ENCODE data around the gene STARD9. TPM values are rescaled to one million over a fixed set of nuclear protein-coding genes. Genes with fewer than 3 reads are reported as not detected.

The STARD9 gene
- total and polyA plus RNA-seq, 10 of the 15 experiments (the other 5 are each of a cell fraction or from before 2014, with no cell fraction given) = 0.58 to 11.5 (median 6.1) TPM

DNA sequence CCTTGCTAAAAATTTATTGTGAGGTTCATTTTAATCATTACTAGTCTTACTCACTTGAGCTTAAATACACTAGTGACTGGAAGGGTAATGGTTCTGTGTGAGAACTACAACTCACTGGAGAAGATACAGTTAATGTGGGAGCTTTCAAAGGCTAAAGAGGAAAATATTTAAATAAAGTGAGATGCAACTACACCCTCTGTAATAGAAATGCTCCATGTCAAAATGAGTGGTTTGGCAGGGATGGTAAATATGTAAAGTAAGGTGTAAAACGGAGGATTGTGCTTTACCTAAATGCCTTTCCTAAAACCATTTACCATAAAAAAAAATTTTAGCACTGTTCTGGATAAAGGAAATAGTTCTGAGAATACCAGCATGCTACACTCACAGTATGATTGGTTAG lies 42.2 kb upstream of the STARD9 start (continued):
- TF ChIP-seq SMAD5 (IDR thresholded peaks at IDR 0.05; ENCODE audit: low read depth) = no peak

GRCh38 chr15:42544853-42545629 lies 30.4 kb upstream of the STARD9 start:
- FAIRE-seq (no peak), ATAC-seq (no peak), DNase-seq (ENCODE audit: low read depth, low spot score) (no peak)
- Histone ChIP-seq H3K4me3 (no peak overlapping the region), H3K4me1 (ENCODE audit: control insufficient read depth, insufficient read depth, low read length) (no peaks in the 10 kb centered on the region; the same call in 1 of the 2 replicates), H3K27ac (ENCODE audit: control insufficient read depth, insufficient read depth) (no peak overlapping the region), H3K36me3 (ENCODE audit: control insufficient read depth in 2 of 2, insufficient read depth in 2 of 2, low read length in 1 of 2) (peaks cover 1 to 15% of the 10 kb centered on the region in 2 experiments; a peak in 3 of 4 replicates), H2AFZ (ENCODE audit: control insufficient read depth, low read depth, low read length) (no peak overlapping the region), H3K27me3 (replicated peaks in 1 of 2; ENCODE audit: control insufficient read depth in 2 of 2, insufficient read depth in 2 of 2, low read length in 1 of 2) (no peaks in the 10 kb centered on the region), H3K9ac (ENCODE audit: control insufficient read depth, insufficient read depth, low read length) (no peak overlapping the region), H3K9me3 (replicated peaks; ENCODE audit: control insufficient read depth, insufficient read depth, low read length) (no peaks in the 10 kb centered on the region), H3K4me2 (ENCODE audit: control insufficient read depth, insufficient read depth) (peak overlapping the region; percentile 33; the same call in 1 of the 2 replicates), H4K20me1 (ENCODE audit: control insufficient read depth, insufficient read depth) (no peaks in the 10 kb centered on the region), H3K79me2 (ENCODE audit: control insufficient read depth, insufficient read depth, low read length) (peaks cover 35% of the 10 kb centered on the region)
- intact Hi-C loops (cut with micrococcal nuclease; ENCODE audit: unreplicated experiment) = no loop called here
- in situ Hi-C loops (cut with MboI) = no loop called here
- ChIA-PET SMC1A (ENCODE audit: uncharacterized antibody, unreplicated experiment) (interaction anchor here (0.6 to 5.4 kb wide), 16 partner anchors 9 to 178 kb away, joined by 3 to 45 read pairs (median 3); partner anchors contain the start of gene ZNF106), RAD21 (ENCODE audit: unreplicated experiment) (interaction anchor here (0.9 kb wide), 1 partner anchor 104 kb away, joined by 3 read pairs; no protein-coding TSS in a partner anchor), POLR2A (interaction anchor here (0.7 to 3.2 kb wide), 5 partner anchors 8 to 64 kb away, joined by 3 to 13 read pairs (median 5); partner anchors contain the start of gene ZNF106), CTCF (interaction anchor here (0.8 to 3.0 kb wide), 4 partner anchors 37 to 105 kb away, joined by 3 to 7 read pairs (median 4); no protein-coding TSS in a partner anchor)
- 96% methylated on average over 4 of the region's 4 CpGs for WGBS (ENCODE audit: insufficient coverage, insufficient replicate concordance, low lambda C conversion rate, missing lambda C conversion rate)
- BruUV-seq (replicated peaks) = no TSS peak
- TF ChIP-seq PAX8 (IDR thresholded peaks at IDR 0.05) (no peak), YY1 (IDR thresholded peaks at IDR 0.05; ENCODE audit: low read depth, low read length) (no peak), POU2F2 (IDR thresholded peaks at IDR 0.05; ENCODE audit: borderline replicate concordance, low read depth, low read length) (no peak), MEF2B (IDR thresholded peaks at IDR 0.05; ENCODE audit: partially characterized antibody, poor library complexity, severe bottlenecking) (no peak), CREM (IDR thresholded peaks at IDR 0.05; ENCODE audit: low read depth) (no peak), NFXL1 (IDR thresholded peaks at IDR 0.05; ENCODE audit: borderline replicate concordance) (no peak), CBFB (IDR thresholded peaks at IDR 0.05; ENCODE audit: low read depth) (no peak), NFIC (IDR thresholded peaks at IDR 0.05; ENCODE audit: low read depth, low read length) (no peak), ZNF592 (IDR thresholded peaks at IDR 0.05) (no peak), ZNF622 (IDR thresholded peaks at IDR 0.05) (no peak)
- TF ChIP-seq, protein P1, sequence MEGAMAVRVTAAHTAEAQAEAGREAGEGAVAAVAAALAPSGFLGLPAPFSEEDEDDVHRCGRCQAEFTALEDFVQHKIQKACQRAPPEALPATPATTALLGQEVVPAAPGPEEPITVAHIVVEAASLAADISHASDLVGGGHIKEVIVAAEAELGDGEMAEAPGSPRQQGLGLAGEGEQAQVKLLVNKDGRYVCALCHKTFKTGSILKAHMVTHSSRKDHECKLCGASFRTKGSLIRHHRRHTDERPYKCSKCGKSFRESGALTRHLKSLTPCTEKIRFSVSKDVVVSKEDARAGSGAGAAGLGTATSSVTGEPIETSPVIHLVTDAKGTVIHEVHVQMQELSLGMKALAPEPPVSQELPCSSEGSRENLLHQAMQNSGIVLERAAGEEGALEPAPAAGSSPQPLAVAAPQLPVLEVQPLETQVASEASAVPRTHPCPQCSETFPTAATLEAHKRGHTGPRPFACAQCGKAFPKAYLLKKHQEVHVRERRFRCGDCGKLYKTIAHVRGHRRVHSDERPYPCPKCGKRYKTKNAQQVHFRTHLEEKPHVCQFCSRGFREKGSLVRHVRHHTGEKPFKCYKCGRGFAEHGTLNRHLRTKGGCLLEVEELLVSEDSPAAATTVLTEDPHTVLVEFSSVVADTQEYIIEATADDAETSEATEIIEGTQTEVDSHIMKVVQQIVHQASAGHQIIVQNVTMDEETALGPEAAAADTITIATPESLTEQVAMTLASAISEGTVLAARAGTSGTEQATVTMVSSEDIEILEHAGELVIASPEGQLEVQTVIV (IDR thresholded peaks at IDR 0.05; ENCODE audit: borderline replicate concordance, partially characterized antibody) = no peak
- TF ChIP-seq, protein P2, sequence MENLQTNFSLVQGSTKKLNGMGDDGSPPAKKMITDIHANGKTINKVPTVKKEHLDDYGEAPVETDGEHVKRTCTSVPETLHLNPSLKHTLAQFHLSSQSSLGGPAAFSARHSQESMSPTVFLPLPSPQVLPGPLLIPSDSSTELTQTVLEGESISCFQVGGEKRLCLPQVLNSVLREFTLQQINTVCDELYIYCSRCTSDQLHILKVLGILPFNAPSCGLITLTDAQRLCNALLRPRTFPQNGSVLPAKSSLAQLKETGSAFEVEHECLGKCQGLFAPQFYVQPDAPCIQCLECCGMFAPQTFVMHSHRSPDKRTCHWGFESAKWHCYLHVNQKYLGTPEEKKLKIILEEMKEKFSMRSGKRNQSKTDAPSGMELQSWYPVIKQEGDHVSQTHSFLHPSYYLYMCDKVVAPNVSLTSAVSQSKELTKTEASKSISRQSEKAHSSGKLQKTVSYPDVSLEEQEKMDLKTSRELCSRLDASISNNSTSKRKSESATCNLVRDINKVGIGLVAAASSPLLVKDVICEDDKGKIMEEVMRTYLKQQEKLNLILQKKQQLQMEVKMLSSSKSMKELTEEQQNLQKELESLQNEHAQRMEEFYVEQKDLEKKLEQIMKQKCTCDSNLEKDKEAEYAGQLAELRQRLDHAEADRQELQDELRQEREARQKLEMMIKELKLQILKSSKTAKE (IDR thresholded peaks at IDR 0.05; ENCODE audit: low read depth, poor library complexity, severe bottlenecking) = no peak

Measured in GM12878 (cell line).